GM12873 (cell line): Measurements from ENCODE around the gene CDH22.

Experiments used
- TF ChIP-seq, protein P1 (sequence below): IDR thresholded peaks from 2 replicates; pipeline ENCODE4 v1.5.1; 2012; ENCODE audit warnings: low read depth, mild to moderate bottlenecking, moderate library complexity, low read length, control low read depth; ENCODE audit not compliant: insufficient read depth; ENCODE audit errors: missing control alignments

The CDH22 gene

GRCh38 chr20:46273717-46274116 is 34.6 kb downstream of the CDH22 start:
- TF ChIP-seq, protein P1, sequence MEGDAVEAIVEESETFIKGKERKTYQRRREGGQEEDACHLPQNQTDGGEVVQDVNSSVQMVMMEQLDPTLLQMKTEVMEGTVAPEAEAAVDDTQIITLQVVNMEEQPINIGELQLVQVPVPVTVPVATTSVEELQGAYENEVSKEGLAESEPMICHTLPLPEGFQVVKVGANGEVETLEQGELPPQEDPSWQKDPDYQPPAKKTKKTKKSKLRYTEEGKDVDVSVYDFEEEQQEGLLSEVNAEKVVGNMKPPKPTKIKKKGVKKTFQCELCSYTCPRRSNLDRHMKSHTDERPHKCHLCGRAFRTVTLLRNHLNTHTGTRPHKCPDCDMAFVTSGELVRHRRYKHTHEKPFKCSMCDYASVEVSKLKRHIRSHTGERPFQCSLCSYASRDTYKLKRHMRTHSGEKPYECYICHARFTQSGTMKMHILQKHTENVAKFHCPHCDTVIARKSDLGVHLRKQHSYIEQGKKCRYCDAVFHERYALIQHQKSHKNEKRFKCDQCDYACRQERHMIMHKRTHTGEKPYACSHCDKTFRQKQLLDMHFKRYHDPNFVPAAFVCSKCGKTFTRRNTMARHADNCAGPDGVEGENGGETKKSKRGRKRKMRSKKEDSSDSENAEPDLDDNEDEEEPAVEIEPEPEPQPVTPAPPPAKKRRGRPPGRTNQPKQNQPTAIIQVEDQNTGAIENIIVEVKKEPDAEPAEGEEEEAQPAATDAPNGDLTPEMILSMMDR, result no peak

GRCh38 chr20:46272389-46273047 is 35.8 kb downstream of the CDH22 start:
- TF ChIP-seq, protein P1, result no peak

GRCh38 chr20:46270977-46271744 is 37.1 kb downstream of the CDH22 start:
- TF ChIP-seq, protein P1, result no peak

DNA sequence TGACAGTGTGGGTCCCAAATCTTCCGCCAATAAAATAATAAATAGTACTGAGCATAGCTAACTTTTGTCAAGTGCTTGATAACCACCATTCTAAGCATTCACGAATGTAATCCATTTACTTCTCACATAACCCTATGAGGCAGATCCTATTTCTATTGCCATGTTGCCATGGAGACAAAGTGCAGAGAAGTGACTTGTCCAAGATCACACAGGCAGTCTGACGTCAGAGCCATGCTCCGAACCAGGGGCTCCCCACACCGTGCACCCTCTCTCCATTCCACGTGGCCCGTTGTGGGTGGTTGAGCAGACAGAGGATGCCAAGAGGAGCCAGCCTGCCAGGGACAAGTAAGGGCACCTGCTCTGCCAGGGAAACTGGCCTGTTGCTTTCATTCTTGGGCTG is 38.9 kb downstream of the CDH22 start:
- TF ChIP-seq, protein P1, result no peak

GRCh38 chr20:46268662-46269061 is 39.6 kb downstream of the CDH22 start:
- TF ChIP-seq, protein P1, result no peak

GRCh38 chr20:46268131-46268614 is 40.1 kb downstream of the CDH22 start:
- TF ChIP-seq, protein P1, result no peak
